ENCODE results near the gene ZNRF1. TPM values are rescaled to one million over a fixed set of nuclear protein-coding genes. Genes with fewer than 3 reads are reported as not detected.
A peak's percentile ranks its signal among the peaks of the same experiment; 100 is the strongest.

ZNRF1 gene
- total and polyA plus RNA-seq, 2 of the 13 experiments (the other 11 are each of a cell fraction or from before 2014, with no cell fraction given) = 43.9 to 58.7 TPM

GRCh38 chr16:75064403-75065148, 65.8 kb downstream of the ZNRF1 start (continued):
- 0 out of 2 replicates have a peak, but pooled peaks have one; percentile 69 for TF ChIP-seq ZGPAT (CRISPR knock-in tag; IDR thresholded peaks at IDR 0.05)
- no peak for TF ChIP-seq HHEX (CRISPR knock-in tag; IDR thresholded peaks at IDR 0.05)
- TF ChIP-seq POLR2G (IDR thresholded peaks at IDR 0.05; ENCODE audit: low read depth, low read length) = peak; percentile 52; the same call in 1 of the 2 replicates
- no peak for TF ChIP-seq ZNF607 (CRISPR knock-in tag; IDR thresholded peaks at IDR 0.05; ENCODE audit: borderline replicate concordance)
- TF ChIP-seq ZBTB40 (IDR thresholded peaks at IDR 0.05) = no peak
- 0 out of 2 replicates have a peak, but pooled peaks have one; percentile 21 for TF ChIP-seq ZBTB40 (CRISPR knock-in tag; IDR thresholded peaks at IDR 0.05)
- TF ChIP-seq ZNF598 (CRISPR knock-in tag; IDR thresholded peaks at IDR 0.05; ENCODE audit: borderline replicate concordance) = peak; percentile 56; the same call in 1 of the 2 replicates
- TF ChIP-seq ZNF605 (CRISPR knock-in tag; IDR thresholded peaks at IDR 0.05) = peak; percentile 75; the same call in 1 of the 2 replicates
- TF ChIP-seq IKZF5 (CRISPR knock-in tag; IDR thresholded peaks at IDR 0.05) = 0 out of 2 replicates have a peak, but pooled peaks have one; percentile 26
- peak; percentile 25; the same call in 1 of the 2 replicates for TF ChIP-seq HIC2 (CRISPR knock-in tag; IDR thresholded peaks at IDR 0.05; ENCODE audit: low read depth)
- peak; percentile 30; the same call in 1 of the 2 replicates for TF ChIP-seq ZNF335 (CRISPR knock-in tag; IDR thresholded peaks at IDR 0.05)
- TF ChIP-seq FOXC1 (CRISPR knock-in tag; IDR thresholded peaks at IDR 0.05; ENCODE audit: borderline replicate concordance) = no peak
- TF ChIP-seq MBD4 (IDR thresholded peaks at IDR 0.05; ENCODE audit: borderline replicate concordance, low read length) = no peak
- no peak for TF ChIP-seq GATA4 (IDR thresholded peaks at IDR 0.05; ENCODE audit: borderline replicate concordance, low read depth)
- no peak for TF ChIP-seq ZNF350 (CRISPR knock-in tag; IDR thresholded peaks at IDR 0.05; ENCODE audit: borderline replicate concordance, low read depth)

Measured in HepG2 (cell line).